GM12865 (cell line): ENCODE data around the gene PNMT.

Experiments used
- DNase-seq: peaks from one replicate; pipeline ENCODE4 v3.0.0; 2010; ENCODE audit warnings: low read depth
- H3K4me3 ChIP-seq: 2 replicates; pipeline ENCODE4 v1.5.1; 2011; ENCODE audit warnings: mild to moderate bottlenecking, low read depth, low read length, control low read depth
- CTCF ChIP-seq: IDR thresholded peaks from 2 replicates; pipeline ENCODE4 v1.5.1; 2011; ENCODE audit warnings: low read length, control low read depth, low read depth, inconsistent platforms; ENCODE audit not compliant: insufficient read depth; ENCODE audit errors: missing control alignments

PNMT gene

DNA sequence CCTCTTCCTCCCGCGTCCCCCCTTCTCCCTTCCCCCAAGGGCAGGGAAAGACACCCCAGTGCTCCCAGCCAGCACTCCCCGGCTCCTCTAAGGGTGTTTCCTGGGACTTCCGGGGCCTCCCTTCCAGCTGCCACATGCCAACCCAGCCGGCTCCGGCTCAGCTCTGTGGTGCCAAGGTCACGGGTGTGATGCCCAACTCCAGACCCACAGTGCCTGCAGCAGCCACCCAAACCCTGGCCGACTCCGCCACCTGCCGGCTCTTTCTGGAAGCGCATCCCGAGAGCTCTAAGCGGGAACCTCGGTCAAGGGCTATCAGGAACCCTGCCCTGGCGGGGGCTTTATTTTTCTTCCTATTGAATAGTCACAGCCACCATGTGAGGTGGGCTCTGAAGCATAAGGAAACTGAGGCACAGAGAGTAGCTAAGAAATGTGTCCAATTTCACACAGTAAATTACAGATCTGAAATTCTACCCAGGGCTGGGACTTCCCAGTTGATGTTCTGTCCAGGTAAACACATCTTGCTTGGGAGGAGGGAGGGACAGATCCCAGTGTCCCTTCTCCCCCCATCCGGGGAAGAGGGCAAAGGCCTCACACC lies 44.8 kb upstream of the PNMT start:
- H3K4me3 ChIP-seq = no peak overlapping the region
- TF ChIP-seq CTCF = peak; percentile 92
- DNase-seq = peak; percentile 80

- DNase-seq = no peak
- H3K4me3 ChIP-seq = no peak overlapping the region
- TF ChIP-seq CTCF = no peak
These were observed 43.9 kb upstream of the PNMT start for GRCh38 chr17:39624313-39624712.

DNA sequence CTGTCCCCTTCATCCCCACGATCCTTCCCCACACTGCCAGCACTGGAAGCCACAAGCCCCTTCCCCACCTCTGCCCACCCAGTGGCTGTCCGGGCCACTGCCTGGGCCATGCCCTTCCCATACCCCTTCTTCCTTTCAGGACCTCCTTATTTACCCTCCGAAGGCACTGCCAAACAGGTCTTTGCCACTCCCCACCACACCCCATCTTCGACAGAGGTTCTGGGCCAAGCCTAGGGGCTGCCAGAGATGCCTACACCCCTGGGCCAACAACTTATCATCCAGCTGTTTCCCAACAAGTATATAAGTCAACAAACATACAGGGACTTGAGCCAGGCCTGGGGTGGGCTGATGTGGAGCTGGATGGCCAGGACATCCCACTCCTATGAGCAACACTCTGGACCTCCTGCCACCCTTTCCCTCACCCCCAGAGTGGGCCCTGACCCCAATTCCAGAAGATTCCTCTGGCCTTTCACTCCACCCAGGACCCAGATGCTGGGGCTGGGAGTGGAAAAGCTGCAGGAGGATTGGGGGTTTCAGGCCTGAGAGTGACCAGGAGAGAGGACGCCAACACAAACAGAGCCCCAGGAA lies 43.0 kb upstream of the PNMT start:
- TF ChIP-seq CTCF = no peak
- DNase-seq = no peak
- H3K4me3 ChIP-seq = no peak overlapping the region

GRCh38 chr17:39626171-39627046 lies 41.8 kb upstream of the PNMT start, which contains the start of gene PPP1R1B:
PPP1R1B (plus strand) TSS chr17:39626952; CDS start chr17:39627393, 441 bp downstream.
- TF ChIP-seq CTCF = no peak
- DNase-seq = no peak
- H3K4me3 ChIP-seq = no peak within 1 kb of the TSS

- no peak for DNase-seq
- no peak overlapping the region for H3K4me3 ChIP-seq
- TF ChIP-seq CTCF = no peak
These were observed 41.1 kb upstream of the PNMT start for GRCh38 chr17:39627047-39627711.

- no peak for DNase-seq
- TF ChIP-seq CTCF = no peak
- no peak overlapping the region for H3K4me3 ChIP-seq
These were observed 40.3 kb upstream of the PNMT start for GRCh38 chr17:39627712-39628516.
